ENCODE data around the gene ALK.

Gene ALK

DNA sequence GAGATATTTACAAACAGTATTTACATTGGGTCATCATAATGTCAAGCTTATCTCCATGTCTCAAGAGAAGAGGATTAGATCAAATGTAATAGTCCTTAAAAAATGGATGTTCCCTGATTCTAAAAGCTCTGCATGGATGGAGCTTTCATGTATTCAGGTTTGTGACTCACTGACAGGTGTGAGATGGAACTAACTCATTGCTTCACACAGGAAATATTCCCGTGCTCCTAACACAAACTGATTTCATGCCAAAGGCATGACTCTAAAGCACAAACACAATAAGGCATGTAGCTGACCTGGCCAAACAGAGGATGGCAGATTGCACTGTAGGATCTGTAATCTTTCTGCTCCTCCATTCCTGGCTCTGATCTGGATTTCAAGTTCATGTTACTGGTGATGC, 110.0 kb downstream of the ALK start:
- Histone ChIP-seq H3K27ac (no peak overlapping the region), H3K4me3 (ENCODE audit: low read depth, low read length) (no peak overlapping the region), H3K9me3 (ENCODE audit: severe bottlenecking) (no peaks in the 10 kb centered on the region), H3K36me3 (no peaks in the 10 kb centered on the region), H3K27me3 (ENCODE audit: insufficient read depth, low read depth, severe bottlenecking) (no peaks in the 10 kb centered on the region)
- DNase-seq, result no peak
- TF ChIP-seq CTCF (IDR thresholded peaks at IDR 0.05; ENCODE audit: low read depth, low read length), result no peak

DNA sequence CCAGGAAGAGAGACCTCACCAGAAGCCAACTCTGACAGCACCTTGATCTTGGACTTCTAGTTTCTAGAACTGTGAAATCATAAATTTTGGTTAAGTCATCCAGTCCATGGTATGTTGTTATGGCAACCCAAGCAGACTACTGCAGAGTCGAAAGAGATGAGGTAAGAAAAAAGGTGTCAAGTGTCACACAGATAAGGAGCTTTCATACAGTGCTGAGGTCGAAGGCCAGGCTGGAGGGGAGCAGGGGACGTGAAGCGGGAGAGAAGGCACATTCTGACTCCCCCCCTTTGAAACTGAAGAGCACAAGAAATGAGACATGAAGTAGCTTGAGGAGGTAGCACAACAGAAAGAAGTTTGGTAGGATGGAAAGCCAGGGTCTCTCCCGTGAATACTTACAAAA, 110.4 kb downstream of the ALK start:
- no peak overlapping the region for H3K4me3 ChIP-seq (ENCODE audit: low read depth, low read length)
- peak; percentile 23 for DNase-seq
- no peaks in the 10 kb centered on the region for H3K27me3 ChIP-seq (ENCODE audit: insufficient read depth, low read depth, severe bottlenecking)
- H3K9me3 ChIP-seq (ENCODE audit: severe bottlenecking), result no peaks in the 10 kb centered on the region
- H3K36me3 ChIP-seq, result no peaks in the 10 kb centered on the region
- TF ChIP-seq CTCF (IDR thresholded peaks at IDR 0.05; ENCODE audit: low read depth, low read length), result no peak
- no peak overlapping the region for H3K27ac ChIP-seq

DNA sequence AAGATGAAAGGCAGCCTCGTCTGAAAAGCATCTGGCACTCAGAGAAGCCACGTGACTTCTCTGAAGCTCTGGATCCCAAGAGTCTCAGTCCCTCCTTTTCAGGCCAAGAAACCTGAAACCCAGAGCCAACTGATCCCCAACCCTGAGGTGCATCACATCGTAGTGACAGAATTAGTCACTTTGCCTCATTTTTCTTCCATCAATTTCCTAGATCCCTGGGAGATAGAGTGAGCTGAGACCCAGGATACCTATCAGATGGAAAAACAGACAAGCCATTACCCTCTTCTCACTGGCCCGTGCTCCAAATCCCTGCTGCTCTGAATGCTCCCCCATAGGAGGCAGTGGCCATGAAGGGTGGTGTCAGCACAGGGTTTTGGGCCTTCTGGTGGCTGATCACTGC, 113.1 kb downstream of the ALK start:
- H3K9me3 ChIP-seq (ENCODE audit: severe bottlenecking), result no peaks in the 10 kb centered on the region
- no peaks in the 10 kb centered on the region for H3K36me3 ChIP-seq
- H3K27ac ChIP-seq, result no peak overlapping the region
- DNase-seq, result no peak
- H3K27me3 ChIP-seq (ENCODE audit: insufficient read depth, low read depth, severe bottlenecking), result no peaks in the 10 kb centered on the region
- H3K4me3 ChIP-seq (ENCODE audit: low read depth, low read length), result no peak overlapping the region
- no peak for TF ChIP-seq CTCF (IDR thresholded peaks at IDR 0.05; ENCODE audit: low read depth, low read length)

DNA sequence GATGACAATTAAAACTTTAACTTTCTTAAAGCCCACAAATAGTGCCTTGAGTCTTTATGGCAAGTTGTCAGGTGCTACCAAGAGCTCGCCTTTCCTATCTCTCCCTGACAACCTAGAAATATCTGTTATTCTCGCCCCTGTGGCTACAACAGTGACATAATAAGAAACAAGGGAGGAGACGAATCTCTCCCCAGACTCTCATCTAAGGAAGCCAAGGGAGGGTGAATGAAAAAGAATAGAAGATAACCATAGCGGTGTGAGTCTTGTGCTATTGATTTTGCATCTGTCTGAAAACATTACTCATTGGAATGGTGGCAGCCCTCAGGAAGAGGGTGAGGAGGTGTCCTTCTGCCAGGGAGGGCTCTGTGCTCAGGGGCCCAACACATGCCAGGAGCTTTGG, 114.3 kb downstream of the ALK start:
- DNase-seq, result no peak
- no peak overlapping the region for H3K4me3 ChIP-seq (ENCODE audit: low read depth, low read length)
- H3K36me3 ChIP-seq, result no peaks in the 10 kb centered on the region
- no peaks in the 10 kb centered on the region for H3K27me3 ChIP-seq (ENCODE audit: insufficient read depth, low read depth, severe bottlenecking)
- no peaks in the 10 kb centered on the region for H3K9me3 ChIP-seq (ENCODE audit: severe bottlenecking)
- TF ChIP-seq CTCF (IDR thresholded peaks at IDR 0.05; ENCODE audit: low read depth, low read length), result no peak
- H3K27ac ChIP-seq, result no peak overlapping the region

DNA sequence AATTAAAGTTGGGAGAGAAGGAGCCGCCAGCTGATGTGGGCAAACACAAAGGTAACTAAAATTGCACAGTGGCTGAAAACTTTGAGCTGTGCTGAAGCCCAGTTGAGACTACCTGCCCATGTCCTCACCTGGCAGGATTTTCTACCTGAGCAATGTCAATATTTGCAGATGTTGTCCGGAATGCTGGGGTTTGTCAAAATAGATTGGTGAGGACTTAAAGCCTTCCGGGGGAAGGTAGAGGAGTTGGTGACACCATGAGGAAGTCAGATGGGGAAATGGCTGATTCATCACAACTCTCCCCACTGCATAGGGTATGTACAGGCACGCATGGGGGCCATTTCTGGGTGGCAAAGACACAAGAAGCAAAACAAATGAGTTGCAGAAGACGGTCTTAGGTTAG, 114.9 kb downstream of the ALK start:
- no peak for TF ChIP-seq CTCF (IDR thresholded peaks at IDR 0.05; ENCODE audit: low read depth, low read length)
- Histone ChIP-seq H3K27ac (no peak overlapping the region), H3K4me3 (ENCODE audit: low read depth, low read length) (no peak overlapping the region)

DNA sequence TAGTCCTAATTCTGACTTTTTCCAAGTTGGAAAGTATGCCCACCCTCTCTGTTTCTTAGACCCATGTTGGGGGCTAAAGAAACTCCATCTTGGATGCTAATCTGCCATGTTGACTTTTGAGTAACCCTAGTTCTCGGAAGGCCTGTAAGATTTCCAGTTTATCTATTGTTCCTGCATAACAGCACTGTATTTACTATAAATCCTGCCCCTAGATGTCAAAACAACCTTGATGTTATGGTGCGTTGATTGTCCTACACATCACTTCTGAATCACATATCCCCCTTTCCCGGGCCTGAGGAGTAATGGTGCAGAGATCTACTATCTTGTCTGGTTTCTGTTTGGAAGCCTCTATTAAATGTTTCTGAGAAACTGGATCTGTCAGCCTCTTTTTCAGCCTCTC, 116.7 kb downstream of the ALK start:
- H3K27ac ChIP-seq, result no peak overlapping the region
- H3K9me3 ChIP-seq (ENCODE audit: severe bottlenecking), result no peaks in the 10 kb centered on the region
- no peak for TF ChIP-seq CTCF (IDR thresholded peaks at IDR 0.05; ENCODE audit: low read depth, low read length)
- DNase-seq, result no peak
- no peaks in the 10 kb centered on the region for H3K36me3 ChIP-seq
- H3K27me3 ChIP-seq (ENCODE audit: insufficient read depth, low read depth, severe bottlenecking), result no peaks in the 10 kb centered on the region
- H3K4me3 ChIP-seq (ENCODE audit: low read depth, low read length), result no peak overlapping the region

More for the DNA sequence above, 114.9 kb downstream of the ALK start:
- H3K27me3 ChIP-seq (ENCODE audit: insufficient read depth, low read depth, severe bottlenecking), result no peaks in the 10 kb centered on the region
- H3K9me3 ChIP-seq (ENCODE audit: severe bottlenecking), result no peaks in the 10 kb centered on the region
- DNase-seq, result no peak
- H3K36me3 ChIP-seq, result no peaks in the 10 kb centered on the region

Data from WERI-Rb-1 (cell line).